HG03460 (cell line): ENCODE data around the gene ZNF700.
"Not testable (repeated sequence)": the region's sequence is repeated elsewhere in the genome, so short reads cannot be mapped to it uniquely, and the experiment has no call there.

ENCODE experiments used
- ATAC-seq: cut with Tn5 transposase; IDR thresholded peaks from one replicate; pipeline ENCODE4 v1.9.1; 2021; ENCODE audit not compliant: unreplicated experiment

ZNF700 gene

DNA sequence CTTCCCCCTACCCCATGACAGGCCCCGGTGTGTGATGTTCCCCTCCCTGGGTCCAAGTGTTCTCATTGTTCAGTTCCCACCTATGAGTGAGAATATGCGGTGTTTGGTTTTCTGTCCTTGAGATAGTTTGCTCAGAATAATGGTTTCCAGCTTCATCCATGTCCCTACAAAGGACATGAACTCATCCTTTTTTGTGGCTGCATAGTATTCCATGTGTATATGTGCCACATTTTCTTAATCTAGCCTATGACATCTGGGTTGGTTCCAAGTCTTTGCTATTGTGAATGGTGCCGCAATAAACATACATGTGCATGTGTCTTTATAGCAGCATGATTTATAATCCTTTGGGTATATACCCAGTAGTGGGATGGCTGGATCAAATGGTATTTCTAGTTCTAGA lies 13.5 kb downstream of the ZNF700 start:
- ATAC-seq: not testable (repeated sequence)

- ATAC-seq: not testable (repeated sequence)
Measured at GRCh38 chr19:11941361-11941887, 16.5 kb downstream of the ZNF700 start.

DNA sequence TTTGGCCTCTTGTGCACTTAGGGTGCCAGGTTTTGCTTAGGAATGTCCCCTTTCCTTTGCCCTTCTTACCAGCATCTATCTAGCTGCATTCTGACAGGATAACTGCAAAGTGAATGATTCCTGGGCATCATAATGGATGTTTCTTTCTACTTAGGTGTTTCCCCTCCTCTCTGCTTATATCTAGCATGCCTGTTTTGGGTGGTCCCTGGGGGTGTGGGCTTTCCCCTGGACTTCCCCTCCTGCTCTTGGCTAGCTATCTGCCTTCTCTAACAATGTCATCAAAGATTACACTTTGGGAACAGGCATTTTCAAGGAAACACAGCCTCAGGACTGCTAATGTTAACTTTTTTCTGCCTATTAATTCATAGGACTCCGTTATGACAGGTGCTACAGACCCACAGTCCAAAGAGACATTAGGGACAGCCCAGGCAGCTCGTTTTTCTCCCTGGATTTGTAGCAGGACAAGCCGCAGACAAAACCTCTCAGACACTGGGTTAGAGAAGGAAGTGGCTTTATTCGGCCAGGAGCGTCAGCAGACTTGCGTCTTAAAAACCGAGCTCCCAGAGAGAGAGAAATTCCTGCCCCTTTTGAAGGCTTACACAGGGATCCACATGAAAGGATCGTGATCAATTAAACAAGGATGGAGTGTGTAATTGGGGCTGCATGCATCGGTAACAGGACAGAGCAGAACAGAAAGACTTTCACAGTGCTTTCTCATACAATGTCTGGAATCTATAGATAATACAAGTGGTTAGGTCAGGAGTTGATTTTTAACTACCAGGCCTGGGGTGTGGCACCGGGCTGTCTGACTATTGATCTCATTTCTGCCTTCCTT lies 17.3 kb downstream of the ZNF700 start:
- no peak for ATAC-seq

- no peak for ATAC-seq
Measured at GRCh38 chr19:11942843-11943108, 17.9 kb downstream of the ZNF700 start.

- ATAC-seq: no peak
Measured at GRCh38 chr19:11944656-11945055, 19.7 kb downstream of the ZNF700 start.

GRCh38 chr19:11948646-11949045 lies 23.7 kb downstream of the ZNF700 start:
- no peak for ATAC-seq

DNA sequence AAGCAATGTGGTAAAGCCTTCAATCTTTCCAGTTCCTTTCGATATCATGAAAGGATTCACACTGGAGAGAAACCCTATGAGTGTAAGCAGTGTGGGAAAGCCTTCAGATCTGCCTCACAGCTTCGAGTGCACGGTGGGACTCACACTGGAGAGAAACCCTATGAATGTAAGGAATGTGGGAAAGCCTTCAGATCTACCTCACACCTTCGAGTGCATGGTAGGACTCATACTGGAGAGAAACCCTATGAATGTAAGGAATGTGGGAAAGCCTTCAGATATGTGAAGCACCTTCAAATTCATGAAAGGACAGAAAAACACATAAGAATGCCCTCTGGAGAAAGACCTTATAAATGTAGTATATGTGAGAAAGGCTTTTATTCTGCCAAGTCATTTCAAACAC lies 24.3 kb downstream of the ZNF700 start:
- ATAC-seq: no peak

- ATAC-seq: not testable (repeated sequence)
Measured at GRCh38 chr19:11949614-11950080, 24.7 kb downstream of the ZNF700 start.

- ATAC-seq: no peak
Measured at GRCh38 chr19:11950312-11950711, 25.4 kb downstream of the ZNF700 start.

DNA sequence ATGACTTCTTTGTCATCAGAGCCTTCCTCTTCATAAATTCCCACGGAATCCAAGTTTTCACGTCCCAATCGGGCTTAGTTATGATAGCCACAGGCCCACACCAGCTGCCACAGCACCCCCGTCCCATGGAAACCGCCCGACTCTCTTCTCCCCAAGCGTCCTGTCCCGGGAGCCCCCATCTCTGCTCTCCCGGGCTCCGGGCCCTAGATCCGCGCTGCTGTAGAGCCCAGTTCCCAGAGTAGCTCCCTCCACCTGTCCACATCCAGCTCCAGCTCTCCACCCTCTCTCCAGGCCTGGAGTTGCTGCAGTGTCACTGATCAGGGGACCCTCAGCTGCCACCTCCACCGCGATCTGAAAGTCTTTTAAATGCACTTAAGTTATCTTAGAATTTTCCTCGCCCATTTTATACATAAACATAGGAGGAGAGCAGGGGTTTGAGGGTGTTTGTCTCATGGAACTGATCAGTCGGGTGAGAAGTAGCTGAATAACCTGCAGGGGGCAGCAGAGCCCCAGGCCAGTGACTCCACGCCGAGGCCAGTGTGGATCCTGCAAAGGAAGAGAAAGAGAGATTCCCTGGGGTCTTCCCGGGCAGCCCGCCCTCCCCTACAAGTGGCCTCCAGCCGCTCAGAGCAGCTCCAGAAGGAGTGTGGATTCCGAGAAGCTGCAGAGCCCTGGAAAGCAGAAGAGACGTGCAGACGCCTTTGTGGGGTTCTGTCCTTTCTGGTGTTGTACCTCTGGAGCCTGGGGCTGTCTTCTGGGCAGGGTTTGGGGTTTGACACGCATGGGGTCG lies 38.9 kb downstream of the ZNF700 start:
- ATAC-seq: no peak

- ATAC-seq: no peak
Measured at GRCh38 chr19:11964496-11964857, 39.6 kb downstream of the ZNF700 start.

GRCh38 chr19:11964858-11965645 lies 40.1 kb downstream of the ZNF700 start, which contains the start of gene ZNF763:
Gene ZNF763, plus strand, starts transcription at chr19:11965040. Its CDS starts 169 bp downstream, at chr19:11965209.
- peak; percentile 87 for ATAC-seq

- no peak for ATAC-seq
Measured at GRCh38 chr19:11970174-11970573, 45.3 kb downstream of the ZNF700 start.

- no peak for ATAC-seq
Measured at GRCh38 chr19:11971041-11971440, 46.1 kb downstream of the ZNF700 start.

- ATAC-seq: no peak
Measured at GRCh38 chr19:11973019-11973810, 48.3 kb downstream of the ZNF700 start.

- ATAC-seq: no peak
Measured at GRCh38 chr19:11978492-11979100, 53.7 kb downstream of the ZNF700 start.

GRCh38 chr19:11979527-11979926 lies 54.6 kb downstream of the ZNF700 start:
- ATAC-seq: no peak

GRCh38 chr19:11982526-11982925 lies 57.6 kb downstream of the ZNF700 start:
- ATAC-seq: no peak

GRCh38 chr19:11984986-11985385 lies 60.1 kb downstream of the ZNF700 start:
- no peak for ATAC-seq

- no peak for ATAC-seq
Measured at GRCh38 chr19:11986754-11987153, 61.8 kb downstream of the ZNF700 start.
